Activated CD4-positive, alpha-beta T cell treated with anti-CD3 and anti-CD28 coated beads, Interleukin-2, amount 50 U/mL, for 24 hours (primary cell): ENCODE results near the gene CAMTA2.
A peak's percentile ranks its signal among the peaks of the same experiment; 100 is the strongest.

ENCODE experiments used
- DNase-seq, 2 donors: peaks; one replicate each; pipeline ENCODE4 v3.0.0-alpha.2; 2020; ENCODE audit warnings: low read depth in 1 of 2, low spot score in 1 of 2

Gene CAMTA2

GRCh38 chr17:5002121-5002788, 14.8 kb upstream of the CAMTA2 start:
- DNase-seq = no peak

- DNase-seq = no peak
These were observed 12.8 kb upstream of the CAMTA2 start for GRCh38 chr17:5000237-5000639.

GRCh38 chr17:4999430-5000093, 12.1 kb upstream of the CAMTA2 start:
- DNase-seq = no peak

DNA sequence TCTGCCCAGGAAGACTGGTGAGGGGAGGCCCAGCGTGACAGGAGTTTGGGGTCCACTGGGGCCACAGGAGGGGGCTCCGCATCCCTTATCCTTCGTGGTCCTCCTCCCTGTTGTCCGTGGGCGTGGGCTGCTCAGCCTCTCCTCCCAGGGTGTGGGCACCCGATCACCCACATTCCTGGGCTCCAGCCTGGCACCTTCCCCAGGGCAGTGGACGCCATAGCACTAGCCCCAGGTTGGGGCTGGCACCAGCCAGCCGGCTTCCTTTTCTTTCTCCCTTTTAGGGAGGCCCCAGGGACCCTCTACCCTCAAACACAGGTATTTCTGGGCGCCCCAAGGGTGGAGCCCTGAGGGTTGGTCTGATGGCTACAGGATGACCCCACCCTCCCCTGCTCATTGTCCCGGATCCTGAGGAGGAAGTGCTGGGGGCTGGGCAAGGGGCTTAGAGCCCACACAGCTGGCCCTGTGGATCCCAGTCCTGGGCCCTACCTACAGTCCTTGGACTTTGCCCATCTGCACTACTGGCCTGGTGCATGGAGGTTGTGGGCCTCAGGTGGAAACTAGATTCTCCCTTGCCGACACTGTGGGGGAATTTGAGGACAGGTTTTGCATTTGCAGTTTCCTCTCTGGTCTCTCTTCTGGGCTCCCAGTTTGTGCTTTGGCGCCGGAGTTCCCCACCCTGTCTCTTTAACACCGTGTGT, 11.4 kb upstream of the CAMTA2 start:
- DNase-seq = no peak

DNA sequence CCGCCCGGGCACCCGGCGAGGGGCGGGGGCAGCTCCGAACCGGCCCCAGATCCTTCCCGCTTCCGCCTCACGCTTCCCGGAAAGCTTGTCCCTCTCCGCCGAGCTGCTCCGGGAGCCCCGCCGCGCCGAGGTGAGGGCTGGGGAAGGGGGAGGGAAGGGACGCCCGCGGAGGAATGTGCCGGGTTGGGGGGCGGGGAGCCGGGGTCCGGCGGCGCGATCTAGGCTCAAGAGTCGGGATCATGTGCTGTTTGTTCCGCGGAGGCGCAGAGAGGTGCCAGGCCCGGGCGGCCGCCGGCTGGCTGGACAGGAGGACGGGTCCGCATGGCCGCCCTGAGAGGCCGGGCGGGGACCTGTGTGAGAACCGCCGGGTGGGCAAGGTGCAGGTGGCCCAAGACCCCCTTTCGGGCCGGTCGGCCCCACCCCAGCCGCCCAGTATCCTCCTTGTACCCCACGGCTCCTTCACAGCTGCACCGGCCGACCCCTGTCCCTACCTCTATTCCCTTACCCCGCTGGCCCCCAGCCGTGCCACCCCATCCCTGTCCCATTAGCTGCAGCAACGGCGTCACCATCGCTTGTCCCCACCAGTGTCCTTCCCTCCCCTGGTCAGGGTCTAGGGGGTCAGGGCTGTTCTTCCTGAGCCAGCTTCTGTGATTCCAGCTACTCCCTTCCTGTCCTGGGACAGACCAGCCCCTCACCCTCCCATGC, 10.7 kb upstream of the CAMTA2 start:
- no peak for DNase-seq

- DNase-seq = peak; percentile 80 to 82
These were observed 10.0 kb upstream of the CAMTA2 start, which contains the start of the genes INCA1 and KIF1C for GRCh38 chr17:4997302-4998026. Gene INCA1, minus strand, starts transcription at chr17:4997522. Its CDS starts 3,085 bp downstream, at chr17:4994437. Gene KIF1C, plus strand, starts transcription at chr17:4997950. Its CDS starts 2,297 bp downstream, at chr17:5000247.

GRCh38 chr17:4994081-4994595, 6.7 kb upstream of the CAMTA2 start:
- no peak for DNase-seq

DNA sequence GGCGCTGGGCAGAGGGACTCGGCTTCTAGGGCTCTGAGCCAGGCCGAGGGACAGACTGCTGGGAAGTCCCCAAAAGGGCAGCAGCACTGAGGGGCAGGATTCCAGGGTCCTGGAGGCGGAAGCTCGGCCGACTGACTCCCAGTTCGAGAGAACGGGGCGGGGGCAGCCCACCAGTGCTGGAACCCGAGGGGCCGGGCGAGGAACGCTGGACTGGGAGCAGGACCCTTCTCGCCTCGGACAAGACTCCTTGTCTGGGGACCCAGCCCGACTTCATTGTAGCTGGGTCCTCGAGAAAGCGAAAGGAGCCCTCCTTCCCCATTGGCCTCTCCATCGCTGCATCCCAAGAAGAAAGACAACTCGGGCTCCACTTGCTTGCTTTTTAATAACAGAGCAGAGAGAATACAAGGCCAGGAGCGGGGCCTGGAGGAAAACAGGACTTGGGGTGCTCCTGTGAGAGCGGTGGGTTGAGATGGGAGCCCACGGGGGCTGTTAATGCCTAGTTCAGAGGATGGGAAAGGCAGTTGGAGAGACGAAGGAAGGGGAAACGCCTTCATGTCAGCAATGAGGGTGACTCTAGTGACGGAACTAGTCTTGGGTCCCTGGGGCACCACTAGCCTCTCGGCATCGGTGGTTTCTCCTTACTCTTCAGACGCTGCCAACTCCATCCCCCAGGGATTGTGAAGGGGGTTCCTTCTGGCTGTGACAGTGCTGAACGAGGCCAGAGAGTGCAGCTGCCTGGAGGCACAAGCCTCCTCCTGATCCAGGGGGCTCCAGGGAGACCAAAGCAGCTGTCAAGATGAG, 492 bp upstream of the CAMTA2 start:
- DNase-seq = no peak

- DNase-seq = no peak
These were observed 1.1 kb downstream of the CAMTA2 start for GRCh38 chr17:4986403-4986802.

DNA sequence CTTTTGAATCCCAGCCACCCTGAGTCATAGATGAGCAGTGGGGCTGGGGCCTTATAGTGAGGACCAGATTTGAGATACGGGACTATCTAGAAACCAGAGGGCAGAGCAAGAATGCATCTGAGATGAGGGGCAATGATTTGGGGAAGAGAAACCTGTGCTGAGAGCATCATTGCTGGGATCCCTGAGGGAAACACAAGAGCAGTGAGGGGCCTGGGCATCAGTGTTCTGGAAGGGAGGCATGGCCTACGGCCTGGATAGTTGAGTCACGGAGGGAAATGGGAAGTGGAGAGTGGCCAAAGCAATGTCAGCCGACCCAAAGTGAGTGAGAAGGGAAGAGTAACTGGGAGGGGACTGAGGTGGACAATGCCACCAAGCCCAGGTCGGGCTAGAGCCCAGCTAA, 5.2 kb downstream of the CAMTA2 start:
- DNase-seq = no peak

DNA sequence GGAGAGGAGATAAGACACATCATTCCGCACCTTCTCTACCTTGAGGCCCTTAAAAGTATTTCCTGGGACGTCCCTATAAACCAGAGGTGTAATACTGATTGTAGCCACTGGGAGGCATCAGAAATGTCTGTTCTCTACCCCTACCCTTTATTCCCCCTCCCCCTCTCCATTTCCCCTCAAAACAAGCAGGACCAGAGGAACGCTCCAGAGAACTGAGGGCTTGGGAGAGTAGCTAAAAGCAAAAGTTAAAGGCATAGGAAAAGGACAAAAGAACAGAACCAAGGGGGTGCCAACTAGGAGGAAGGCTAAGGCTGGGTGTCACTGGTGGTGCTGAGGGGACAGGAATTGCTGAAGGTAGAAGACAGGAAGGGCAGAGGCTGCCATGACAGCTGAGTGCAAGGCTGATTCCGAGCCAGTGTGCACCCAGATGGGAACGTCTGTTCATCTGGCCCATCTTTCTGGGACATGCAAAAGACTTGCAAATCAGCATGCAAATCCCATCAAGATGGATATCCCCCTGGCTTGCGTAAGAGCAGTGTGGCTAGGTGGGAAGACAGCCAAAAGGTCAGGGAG, 6.7 kb downstream of the CAMTA2 start:
- DNase-seq = no peak

DNA sequence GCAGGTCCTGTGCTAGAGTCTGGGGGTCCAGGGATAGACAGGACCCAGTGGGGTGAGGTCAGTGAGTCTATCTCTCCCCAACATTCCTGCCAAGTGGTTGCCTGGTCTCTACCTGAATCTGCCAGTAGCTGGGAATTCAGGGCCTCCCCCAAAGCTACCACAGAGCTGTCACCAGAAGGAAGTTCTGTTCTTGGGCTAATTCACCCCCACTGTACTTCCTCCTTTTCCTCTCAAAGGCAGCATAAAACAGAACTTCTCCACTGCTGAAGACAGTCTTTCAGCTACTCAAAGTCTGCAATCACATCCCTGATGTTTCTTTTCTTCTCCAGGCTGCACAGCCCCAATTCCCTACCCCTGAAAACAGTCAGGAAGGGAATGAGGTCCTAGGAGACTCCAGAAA, 8.7 kb downstream of the CAMTA2 start:
- DNase-seq = no peak

DNA sequence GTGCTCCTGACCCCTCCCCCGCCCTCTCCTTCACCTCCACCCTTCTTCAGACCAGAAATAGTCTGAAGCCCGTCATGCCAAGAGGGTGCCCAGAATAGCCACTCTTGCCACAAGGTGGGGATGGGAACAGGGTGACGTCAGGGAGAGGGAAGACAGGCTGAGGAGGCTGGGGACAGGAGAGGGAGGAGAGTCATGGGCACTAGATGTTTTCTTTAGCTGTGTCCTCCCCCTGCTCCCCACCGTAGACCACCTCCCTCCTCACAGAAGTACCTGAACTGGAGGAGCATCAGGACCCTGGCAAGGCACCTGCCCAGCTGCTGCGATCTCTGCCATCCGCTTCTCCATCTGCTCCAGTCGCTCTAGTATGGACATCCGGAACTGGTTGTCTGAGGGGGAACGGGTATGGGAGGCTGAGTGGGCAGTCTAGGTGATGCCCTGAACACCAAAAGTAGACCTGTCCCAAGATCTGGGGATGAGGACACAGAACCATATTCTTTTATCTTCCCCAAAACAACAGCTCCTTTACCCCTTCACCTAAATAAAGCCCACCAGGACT, 13.3 kb downstream of the CAMTA2 start:
- DNase-seq = no peak

GRCh38 chr17:4973256-4974114, 14.0 kb downstream of the CAMTA2 start:
- DNase-seq = no peak

- no peak for DNase-seq
These were observed 14.7 kb downstream of the CAMTA2 start for GRCh38 chr17:4972752-4973151.

GRCh38 chr17:4972322-4972721, 15.2 kb downstream of the CAMTA2 start:
- no peak for DNase-seq

- no peak for DNase-seq
These were observed 15.6 kb downstream of the CAMTA2 start for GRCh38 chr17:4971826-4972225.

GRCh38 chr17:4970273-4970672, 17.2 kb downstream of the CAMTA2 start:
- no peak for DNase-seq
